Lower leg skin (tissue), 3 donors: ENCODE measurements around the gene AP1B1.
"Not testable (repeated sequence)": the region's sequence is repeated elsewhere in the genome, so short reads cannot be mapped to it uniquely, and the experiment has no call there.

Experiments used
- CTCF ChIP-seq, 3 donors: fragments of 450-650 bp; IDR thresholded peaks; one replicate each; pipeline ENCODE4 v1.5.1; 2016; ENCODE audit warnings: antibody characterized with exemption in 3 of 3, mild to moderate bottlenecking in 3 of 3, moderate library complexity in 2 of 3
- POLR2A ChIP-seq, 2 donors: fragments of 450-650 bp; IDR thresholded peaks; one replicate each; pipeline ENCODE4 v1.6.1; 2016 to 2017; ENCODE audit warnings: antibody characterized with exemption in 2 of 2, mild to moderate bottlenecking in 1 of 2, moderate library complexity in 1 of 2

GRCh38 chr22:29412772-29413171, 24.4 kb upstream of the AP1B1 start:
- not testable (repeated sequence) for TF ChIP-seq CTCF, POLR2A (IDR thresholded peaks at IDR 0.05)
